ENCODE data around the gene MEGF11.
"Not testable (repeated sequence)": the region's sequence is repeated elsewhere in the genome, so short reads cannot be mapped to it uniquely, and the experiment has no call there.

The MEGF11 gene

GRCh38 chr15:66022163-66022525, 231.4 kb downstream of the MEGF11 start:
- DNase-seq, result no peak

GRCh38 chr15:66021496-66022162, 231.9 kb downstream of the MEGF11 start:
- no peak for DNase-seq

GRCh38 chr15:66019826-66020398, 233.6 kb downstream of the MEGF11 start:
- no peak for DNase-seq

GRCh38 chr15:66019368-66019767, 234.2 kb downstream of the MEGF11 start:
- no peak for DNase-seq

GRCh38 chr15:66018488-66018797, 235.1 kb downstream of the MEGF11 start:
- DNase-seq, result no peak

GRCh38 chr15:66017792-66018487, 235.6 kb downstream of the MEGF11 start:
- no peak for DNase-seq

GRCh38 chr15:66017000-66017399, 236.6 kb downstream of the MEGF11 start:
- no peak for DNase-seq

- DNase-seq, result no peak
Measured at GRCh38 chr15:66016199-66016598, 237.4 kb downstream of the MEGF11 start.

GRCh38 chr15:66014635-66015182, 238.8 kb downstream of the MEGF11 start:
- DNase-seq, result no peak

- DNase-seq, result no peak
Measured at GRCh38 chr15:66014022-66014421, 239.5 kb downstream of the MEGF11 start.

- no peak for DNase-seq
Measured at GRCh38 chr15:66008940-66009562, 244.5 kb downstream of the MEGF11 start.

GRCh38 chr15:66007663-66008262, 245.8 kb downstream of the MEGF11 start:
- no peak for DNase-seq

- DNase-seq, result no peak
Measured at GRCh38 chr15:66006986-66007385, 246.6 kb downstream of the MEGF11 start.

GRCh38 chr15:66004618-66005262, 248.8 kb downstream of the MEGF11 start:
- DNase-seq, result no peak

- not testable (repeated sequence) for DNase-seq
Measured at GRCh38 chr15:66003129-66003528, 250.4 kb downstream of the MEGF11 start.

- DNase-seq, result no peak
Measured at GRCh38 chr15:66001717-66002426, 251.7 kb downstream of the MEGF11 start.

- no peak for DNase-seq
Measured at GRCh38 chr15:66001042-66001441, 252.5 kb downstream of the MEGF11 start.

GRCh38 chr15:65998486-65998885, 255.1 kb downstream of the MEGF11 start:
- no peak for DNase-seq

- no peak for DNase-seq
Measured at GRCh38 chr15:65996901-65997300, 256.6 kb downstream of the MEGF11 start.

GRCh38 chr15:65994832-65995231, 258.7 kb downstream of the MEGF11 start:
- no peak for DNase-seq

- no peak for DNase-seq
Measured at GRCh38 chr15:65993762-65994161, 259.8 kb downstream of the MEGF11 start.

- DNase-seq, result no peak
Measured at GRCh38 chr15:65993236-65993635, 260.3 kb downstream of the MEGF11 start.

Measured in cortex of kidney (tissue), 1 donor.